GM18505 (cell line): Measurements from ENCODE around the gene FDXR.

Experiments used
- ATAC-seq: cut with Tn5 transposase; IDR thresholded peaks from one replicate; pipeline ENCODE4 v1.9.1; 2021; ENCODE audit not compliant: unreplicated experiment
- POLR2A ChIP-seq: IDR thresholded peaks from 4 replicates; pipeline ENCODE4 v1.6.1; 2011; ENCODE audit warnings: borderline replicate concordance; ENCODE audit not compliant: insufficient read depth, insufficient read length; ENCODE audit errors: extremely low read depth

The FDXR gene

GRCh38 chr17:74818291-74818938, 54.4 kb downstream of the FDXR start:
- no peak for TF ChIP-seq POLR2A
- ATAC-seq: no peak

GRCh38 chr17:74816905-74817620, 55.7 kb downstream of the FDXR start:
- ATAC-seq: no peak
- TF ChIP-seq POLR2A: no peak

GRCh38 chr17:74815550-74816370, 57.0 kb downstream of the FDXR start:
- ATAC-seq: no peak
- TF ChIP-seq POLR2A: no peak

GRCh38 chr17:74815067-74815466, 57.7 kb downstream of the FDXR start:
- no peak for ATAC-seq
- no peak for TF ChIP-seq POLR2A

- ATAC-seq: no peak
- TF ChIP-seq POLR2A: no peak
These were observed 58.3 kb downstream of the FDXR start for GRCh38 chr17:74814453-74814852.
